ENCODE measurements around the gene OPCML.

OPCML gene

GRCh38 chr11:132831272-132831671 lies 701.0 kb downstream of the OPCML start:
- Histone ChIP-seq H3K9me3 (ENCODE audit: control insufficient read depth, insufficient read depth, low read length) (no peaks in the 10 kb centered on the region), H3K27ac (ENCODE audit: low read depth, low read length) (no peak overlapping the region), H3K4me1 (ENCODE audit: control insufficient read depth, low read length) (no peaks in the 10 kb centered on the region), H3F3A (ENCODE audit: control insufficient read depth, insufficient read depth) (no peaks in the 10 kb centered on the region), H3K4me2 (ENCODE audit: low read length) (no peak overlapping the region), H4K20me1 (ENCODE audit: control insufficient read depth, insufficient read depth, low read depth, low read length) (no peaks in the 10 kb centered on the region), H3K79me2 (ENCODE audit: control insufficient read depth, low read length) (no peaks in the 10 kb centered on the region), H3K27me3 (ENCODE audit: control insufficient read depth, low read length) (no peaks in the 10 kb centered on the region), H3K9me2 (replicated peaks; ENCODE audit: control insufficient read depth, low read length) (no peaks in the 10 kb centered on the region), H3K36me3 (ENCODE audit: control insufficient read depth, low read length) (no peaks in the 10 kb centered on the region), H3K4me3 (ENCODE audit: low read length) (no peak overlapping the region)
- TF ChIP-seq EZH2phosphoT487 (IDR thresholded peaks at IDR 0.05; ENCODE audit: borderline replicate concordance, low read length) = no peak
- no peak for TF ChIP-seq CTCF (IDR thresholded peaks at IDR 0.05; ENCODE audit: low read depth, low read length, poor library complexity, severe bottlenecking)

- Histone ChIP-seq H3K27ac (ENCODE audit: low read depth, low read length) (no peak overlapping the region), H3K9me3 (ENCODE audit: control insufficient read depth, insufficient read depth, low read length) (no peaks in the 10 kb centered on the region), H3K4me1 (ENCODE audit: control insufficient read depth, low read length) (no peaks in the 10 kb centered on the region), H3K79me2 (ENCODE audit: control insufficient read depth, low read length) (no peaks in the 10 kb centered on the region), H3K9me2 (replicated peaks; ENCODE audit: control insufficient read depth, low read length) (no peaks in the 10 kb centered on the region), H3F3A (ENCODE audit: control insufficient read depth, insufficient read depth) (no peaks in the 10 kb centered on the region), H3K27me3 (ENCODE audit: control insufficient read depth, low read length) (no peaks in the 10 kb centered on the region), H3K4me3 (ENCODE audit: low read length) (no peak overlapping the region), H4K20me1 (ENCODE audit: control insufficient read depth, insufficient read depth, low read depth, low read length) (no peaks in the 10 kb centered on the region), H3K36me3 (ENCODE audit: control insufficient read depth, low read length) (no peaks in the 10 kb centered on the region), H3K4me2 (ENCODE audit: low read length) (no peak overlapping the region)
- TF ChIP-seq EZH2phosphoT487 (IDR thresholded peaks at IDR 0.05; ENCODE audit: borderline replicate concordance, low read length) (no peak), CTCF (IDR thresholded peaks at IDR 0.05; ENCODE audit: low read depth, low read length, poor library complexity, severe bottlenecking) (no peak)
These were observed 707.7 kb downstream of the OPCML start for GRCh38 chr11:132824642-132825041.

GRCh38 chr11:132822276-132822675 lies 710.0 kb downstream of the OPCML start:
- no peaks in the 10 kb centered on the region for H3F3A ChIP-seq (ENCODE audit: control insufficient read depth, insufficient read depth)
- no peaks in the 10 kb centered on the region for H3K4me1 ChIP-seq (ENCODE audit: control insufficient read depth, low read length)
- no peaks in the 10 kb centered on the region for H3K9me3 ChIP-seq (ENCODE audit: control insufficient read depth, insufficient read depth, low read length)
- H3K4me3 ChIP-seq (ENCODE audit: low read length) = no peak overlapping the region
- no peaks in the 10 kb centered on the region for H4K20me1 ChIP-seq (ENCODE audit: control insufficient read depth, insufficient read depth, low read depth, low read length)
- no peaks in the 10 kb centered on the region for H3K36me3 ChIP-seq (ENCODE audit: control insufficient read depth, low read length)
- H3K9me2 ChIP-seq (replicated peaks; ENCODE audit: control insufficient read depth, low read length) = no peaks in the 10 kb centered on the region
- H3K4me2 ChIP-seq (ENCODE audit: low read length) = no peak overlapping the region
- no peaks in the 10 kb centered on the region for H3K27me3 ChIP-seq (ENCODE audit: control insufficient read depth, low read length)
- no peak overlapping the region for H3K27ac ChIP-seq (ENCODE audit: low read depth, low read length)
- no peak for TF ChIP-seq EZH2phosphoT487 (IDR thresholded peaks at IDR 0.05; ENCODE audit: borderline replicate concordance, low read length)
- TF ChIP-seq CTCF (IDR thresholded peaks at IDR 0.05; ENCODE audit: low read depth, low read length, poor library complexity, severe bottlenecking) = no peak
- H3K79me2 ChIP-seq (ENCODE audit: control insufficient read depth, low read length) = no peaks in the 10 kb centered on the region

GRCh38 chr11:132821499-132821898 lies 710.8 kb downstream of the OPCML start:
- Histone ChIP-seq H3K4me3 (ENCODE audit: low read length) (no peak overlapping the region), H3K4me2 (ENCODE audit: low read length) (no peak overlapping the region), H3K9me3 (ENCODE audit: control insufficient read depth, insufficient read depth, low read length) (no peaks in the 10 kb centered on the region), H3K4me1 (ENCODE audit: control insufficient read depth, low read length) (no peaks in the 10 kb centered on the region), H3K36me3 (ENCODE audit: control insufficient read depth, low read length) (no peaks in the 10 kb centered on the region), H3K9me2 (replicated peaks; ENCODE audit: control insufficient read depth, low read length) (no peaks in the 10 kb centered on the region), H3K27me3 (ENCODE audit: control insufficient read depth, low read length) (no peaks in the 10 kb centered on the region), H4K20me1 (ENCODE audit: control insufficient read depth, insufficient read depth, low read depth, low read length) (no peaks in the 10 kb centered on the region), H3K79me2 (ENCODE audit: control insufficient read depth, low read length) (no peaks in the 10 kb centered on the region), H3K27ac (ENCODE audit: low read depth, low read length) (no peak overlapping the region), H3F3A (ENCODE audit: control insufficient read depth, insufficient read depth) (no peaks in the 10 kb centered on the region)
- TF ChIP-seq CTCF (IDR thresholded peaks at IDR 0.05; ENCODE audit: low read depth, low read length, poor library complexity, severe bottlenecking) = no peak
- TF ChIP-seq EZH2phosphoT487 (IDR thresholded peaks at IDR 0.05; ENCODE audit: borderline replicate concordance, low read length) = no peak

All from DOHH2 (cell line).